Heart left ventricle (tissue), 13 donors: ENCODE data around the gene WNT7A.

Experiments used
- POLR2A ChIP-seq, 2 donors: fragments of 450-650 bp; IDR thresholded peaks; one replicate each; pipeline ENCODE4 v1.6.1; 2017; ENCODE audit warnings: antibody characterized with exemption in 2 of 2, mild to moderate bottlenecking in 2 of 2, moderate library complexity in 2 of 2
- TF ChIP-seq, protein P1 (sequence below), 12 donors: fragments of 200-600 bp; sonication (generic) in 4 of 12; IDR thresholded peaks; one replicate each; pipeline versions ENCODE4 v1.5.0 to v1.8.0; 2018 to 2022; ENCODE audit warnings: antibody characterized with exemption in 12 of 12, mild to moderate bottlenecking in 5 of 12
- donor health status: ischemic (EF 13 %, LVEDD 7.1; RV severe dilation, severe dysfunction).
- donor health status: DM: no; HTN: yes; CAD: no.
- donor health status: DM: no; HTN: no; CAD: no.
- donor health status: ischemic (EF 25% LVEDD 6.9; RV normal size, moderate dysfunction).
- donor health status: ischemic (EF 25% LVEDD 5.7; RV mildly dilated, moderate dysfunction).
- donor health status: ischemic (EF 35%, LVEDD 5.7; RV mildly dilated, moderate dysfunction).
- donor health status: nonischemic (EF 11% LVEDD 7.7; RV severe dilation, severe dysfunction).
- donor health status: DM: yes; HTN: yes; CAD: no.
- donor health status: PGD.
- donor health status: ischemic (EF 29% LVEDD 5.4; RV normal size, mild dysfunction).
- donor health status: nonischemic (EF 23%, LVEDD 6.1; RV moderate dilation, normal function).

DNA sequence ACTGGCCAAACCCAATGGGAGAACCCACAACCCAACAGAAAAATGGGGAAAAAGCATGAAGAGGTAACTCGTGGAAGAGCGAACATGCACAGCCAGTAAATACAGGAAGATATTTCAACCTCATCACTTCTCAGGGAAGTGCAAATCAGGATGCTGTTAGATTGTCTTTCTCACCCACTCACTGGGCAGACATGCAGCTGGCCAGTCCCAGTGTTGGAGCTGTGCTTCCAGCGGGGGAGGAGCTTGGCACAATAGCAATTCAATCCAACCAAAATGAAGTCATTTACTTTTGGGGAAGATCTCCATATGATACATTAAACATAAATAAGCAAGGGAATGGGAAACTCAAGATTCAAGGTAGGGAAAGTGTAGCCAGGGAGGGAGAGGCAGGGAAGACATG, 12.1 kb downstream of the WNT7A start:
- TF ChIP-seq, protein P1, sequence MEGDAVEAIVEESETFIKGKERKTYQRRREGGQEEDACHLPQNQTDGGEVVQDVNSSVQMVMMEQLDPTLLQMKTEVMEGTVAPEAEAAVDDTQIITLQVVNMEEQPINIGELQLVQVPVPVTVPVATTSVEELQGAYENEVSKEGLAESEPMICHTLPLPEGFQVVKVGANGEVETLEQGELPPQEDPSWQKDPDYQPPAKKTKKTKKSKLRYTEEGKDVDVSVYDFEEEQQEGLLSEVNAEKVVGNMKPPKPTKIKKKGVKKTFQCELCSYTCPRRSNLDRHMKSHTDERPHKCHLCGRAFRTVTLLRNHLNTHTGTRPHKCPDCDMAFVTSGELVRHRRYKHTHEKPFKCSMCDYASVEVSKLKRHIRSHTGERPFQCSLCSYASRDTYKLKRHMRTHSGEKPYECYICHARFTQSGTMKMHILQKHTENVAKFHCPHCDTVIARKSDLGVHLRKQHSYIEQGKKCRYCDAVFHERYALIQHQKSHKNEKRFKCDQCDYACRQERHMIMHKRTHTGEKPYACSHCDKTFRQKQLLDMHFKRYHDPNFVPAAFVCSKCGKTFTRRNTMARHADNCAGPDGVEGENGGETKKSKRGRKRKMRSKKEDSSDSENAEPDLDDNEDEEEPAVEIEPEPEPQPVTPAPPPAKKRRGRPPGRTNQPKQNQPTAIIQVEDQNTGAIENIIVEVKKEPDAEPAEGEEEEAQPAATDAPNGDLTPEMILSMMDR (IDR thresholded peaks at IDR 0.05): no peak
- no peak for TF ChIP-seq POLR2A (IDR thresholded peaks at IDR 0.05)
